Measurements from ENCODE around the gene MINAR2.

DNA sequence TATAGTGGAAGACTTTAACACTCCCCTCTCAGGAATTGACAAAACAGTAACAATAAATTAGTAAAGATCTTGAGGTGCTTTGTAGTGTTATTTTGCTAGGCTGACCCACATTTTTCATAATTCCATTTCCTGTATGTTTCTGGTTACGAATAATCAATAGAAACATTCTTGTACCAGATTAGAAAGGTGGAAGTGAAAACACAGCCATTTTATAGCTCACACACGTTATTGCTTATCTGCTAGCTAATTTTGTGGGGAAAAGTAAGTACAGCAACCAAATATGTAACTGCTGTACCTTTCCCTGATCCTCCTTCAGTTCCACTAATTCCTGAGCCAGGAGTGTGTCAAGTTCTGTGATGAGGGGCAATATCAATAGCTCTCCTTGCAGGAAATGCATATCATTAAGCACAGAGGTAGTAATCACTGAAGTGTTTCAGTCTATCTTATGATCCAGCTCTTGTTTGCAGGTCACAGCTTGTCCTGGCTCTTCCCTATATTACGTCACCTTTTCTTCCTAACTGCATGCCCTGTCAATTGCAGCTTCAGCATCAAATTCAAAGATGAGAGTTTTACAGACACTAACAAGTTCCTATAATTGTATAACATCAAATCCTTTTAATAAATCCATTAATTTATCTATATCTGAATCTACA lies 59.4 kb downstream of the MINAR2 start:
- TF ChIP-seq, protein P1, sequence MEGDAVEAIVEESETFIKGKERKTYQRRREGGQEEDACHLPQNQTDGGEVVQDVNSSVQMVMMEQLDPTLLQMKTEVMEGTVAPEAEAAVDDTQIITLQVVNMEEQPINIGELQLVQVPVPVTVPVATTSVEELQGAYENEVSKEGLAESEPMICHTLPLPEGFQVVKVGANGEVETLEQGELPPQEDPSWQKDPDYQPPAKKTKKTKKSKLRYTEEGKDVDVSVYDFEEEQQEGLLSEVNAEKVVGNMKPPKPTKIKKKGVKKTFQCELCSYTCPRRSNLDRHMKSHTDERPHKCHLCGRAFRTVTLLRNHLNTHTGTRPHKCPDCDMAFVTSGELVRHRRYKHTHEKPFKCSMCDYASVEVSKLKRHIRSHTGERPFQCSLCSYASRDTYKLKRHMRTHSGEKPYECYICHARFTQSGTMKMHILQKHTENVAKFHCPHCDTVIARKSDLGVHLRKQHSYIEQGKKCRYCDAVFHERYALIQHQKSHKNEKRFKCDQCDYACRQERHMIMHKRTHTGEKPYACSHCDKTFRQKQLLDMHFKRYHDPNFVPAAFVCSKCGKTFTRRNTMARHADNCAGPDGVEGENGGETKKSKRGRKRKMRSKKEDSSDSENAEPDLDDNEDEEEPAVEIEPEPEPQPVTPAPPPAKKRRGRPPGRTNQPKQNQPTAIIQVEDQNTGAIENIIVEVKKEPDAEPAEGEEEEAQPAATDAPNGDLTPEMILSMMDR (conservative IDR thresholded peaks at IDR 0.05; ENCODE audit: low read depth in 2 of 2), result no peak
- TF ChIP-seq EZH2 (IDR thresholded peaks at IDR 0.05; ENCODE audit: low read depth, unreplicated experiment) (no peak), POLR2AphosphoS5 (IDR thresholded peaks at IDR 0.05; ENCODE audit: low read depth) (no peak), ZNF114 (CRISPR knock-in tag; IDR thresholded peaks at IDR 0.05) (no peak), CREB1 (CRISPR knock-in tag; IDR thresholded peaks at IDR 0.05; ENCODE audit: low read depth) (no peak), EZH2phosphoT487 (IDR thresholded peaks at IDR 0.05; ENCODE audit: unreplicated experiment) (no peak), NANOG (IDR thresholded peaks at IDR 0.05; ENCODE audit: borderline replicate concordance) (no peak), JUNB (IDR thresholded peaks at IDR 0.05; ENCODE audit: unreplicated experiment) (no peak)
- TF ChIP-seq, protein P2, sequence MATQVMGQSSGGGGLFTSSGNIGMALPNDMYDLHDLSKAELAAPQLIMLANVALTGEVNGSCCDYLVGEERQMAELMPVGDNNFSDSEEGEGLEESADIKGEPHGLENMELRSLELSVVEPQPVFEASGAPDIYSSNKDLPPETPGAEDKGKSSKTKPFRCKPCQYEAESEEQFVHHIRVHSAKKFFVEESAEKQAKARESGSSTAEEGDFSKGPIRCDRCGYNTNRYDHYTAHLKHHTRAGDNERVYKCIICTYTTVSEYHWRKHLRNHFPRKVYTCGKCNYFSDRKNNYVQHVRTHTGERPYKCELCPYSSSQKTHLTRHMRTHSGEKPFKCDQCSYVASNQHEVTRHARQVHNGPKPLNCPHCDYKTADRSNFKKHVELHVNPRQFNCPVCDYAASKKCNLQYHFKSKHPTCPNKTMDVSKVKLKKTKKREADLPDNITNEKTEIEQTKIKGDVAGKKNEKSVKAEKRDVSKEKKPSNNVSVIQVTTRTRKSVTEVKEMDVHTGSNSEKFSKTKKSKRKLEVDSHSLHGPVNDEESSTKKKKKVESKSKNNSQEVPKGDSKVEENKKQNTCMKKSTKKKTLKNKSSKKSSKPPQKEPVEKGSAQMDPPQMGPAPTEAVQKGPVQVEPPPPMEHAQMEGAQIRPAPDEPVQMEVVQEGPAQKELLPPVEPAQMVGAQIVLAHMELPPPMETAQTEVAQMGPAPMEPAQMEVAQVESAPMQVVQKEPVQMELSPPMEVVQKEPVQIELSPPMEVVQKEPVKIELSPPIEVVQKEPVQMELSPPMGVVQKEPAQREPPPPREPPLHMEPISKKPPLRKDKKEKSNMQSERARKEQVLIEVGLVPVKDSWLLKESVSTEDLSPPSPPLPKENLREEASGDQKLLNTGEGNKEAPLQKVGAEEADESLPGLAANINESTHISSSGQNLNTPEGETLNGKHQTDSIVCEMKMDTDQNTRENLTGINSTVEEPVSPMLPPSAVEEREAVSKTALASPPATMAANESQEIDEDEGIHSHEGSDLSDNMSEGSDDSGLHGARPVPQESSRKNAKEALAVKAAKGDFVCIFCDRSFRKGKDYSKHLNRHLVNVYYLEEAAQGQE (IDR thresholded peaks at IDR 0.05; ENCODE audit: unreplicated experiment), result no peak

All from GM23338 (cell line).